Motor neuron (in vitro differentiated cells): ENCODE measurements around the gene SLC43A2. TPM values are rescaled to one million over a fixed set of nuclear protein-coding genes. Genes with fewer than 3 reads are reported as not detected.

ENCODE experiments used
- ATAC-seq, 8 experiments: fragments of 200-7000 bp; cut with Tn5 transposase; replicated peaks in 6 of 8; 2 replicates each; pipeline ENCODE4 v1.8.0; 2021; ENCODE audit warnings: mild to moderate bottlenecking in 8 of 8, moderate library complexity in 8 of 8
- H3K27ac ChIP-seq, 2 donors: fragments of 250-450 bp; sonication (Bioruptor Pico); 2 replicates each; pipeline ENCODE4 v1.9.0; 2021; ENCODE audit warnings: antibody characterized with exemption in 2 of 2, mild to moderate bottlenecking in 2 of 2, moderate library complexity in 1 of 2
- H3K4me1 ChIP-seq, 2 donors: fragments of 250-450 bp; sonication (Bioruptor Pico); replicated peaks in 1 of 2; 2 replicates each; pipeline ENCODE4 v1.6.1; 2021; ENCODE audit warnings: antibody characterized with exemption in 2 of 2, mild to moderate bottlenecking in 2 of 2, moderate library complexity in 1 of 2
- H3K4me3 ChIP-seq, 5 donors: fragments of 250-450 bp; sonication (Bioruptor Pico); 2 replicates each; pipeline ENCODE4 v1.9.0; 2021; ENCODE audit warnings: antibody characterized with exemption in 5 of 5, mild to moderate bottlenecking in 5 of 5, moderate library complexity in 4 of 5
- WGBS, 10 experiments: fragments of 450-650 bp; shearing (Covaris generic); methylation state at CpG; one replicate each; pipeline ENCODE4 v1.0.0; 2022; 5-methylcytosine and 5-hydroxymethylcytosine counted together
- in situ Hi-C, 9 experiments: fragments of 400-800 bp; cut with MboI; loops; one replicate each; pipeline ENCODE4 v1.15.0; 2021; ENCODE audit warnings: low sequenced_read_pairs in 9 of 9, low pct_unique_long_range_greater_than_20kb in 2 of 9; ENCODE audit not compliant: unreplicated experiment in 9 of 9
- total RNA-seq, 8 experiments: library from RNA; unstranded; fragments of 300-600 nt; gene quantifications; 2 replicates each; pipeline versions ENCODE4 v1.2.3 to v1.2.4, GENCODE V29; 2022

SLC43A2 gene
- total RNA-seq, 8 experiments from 2014 or later: 7.2 to 33.3 (median 25.2) TPM

DNA sequence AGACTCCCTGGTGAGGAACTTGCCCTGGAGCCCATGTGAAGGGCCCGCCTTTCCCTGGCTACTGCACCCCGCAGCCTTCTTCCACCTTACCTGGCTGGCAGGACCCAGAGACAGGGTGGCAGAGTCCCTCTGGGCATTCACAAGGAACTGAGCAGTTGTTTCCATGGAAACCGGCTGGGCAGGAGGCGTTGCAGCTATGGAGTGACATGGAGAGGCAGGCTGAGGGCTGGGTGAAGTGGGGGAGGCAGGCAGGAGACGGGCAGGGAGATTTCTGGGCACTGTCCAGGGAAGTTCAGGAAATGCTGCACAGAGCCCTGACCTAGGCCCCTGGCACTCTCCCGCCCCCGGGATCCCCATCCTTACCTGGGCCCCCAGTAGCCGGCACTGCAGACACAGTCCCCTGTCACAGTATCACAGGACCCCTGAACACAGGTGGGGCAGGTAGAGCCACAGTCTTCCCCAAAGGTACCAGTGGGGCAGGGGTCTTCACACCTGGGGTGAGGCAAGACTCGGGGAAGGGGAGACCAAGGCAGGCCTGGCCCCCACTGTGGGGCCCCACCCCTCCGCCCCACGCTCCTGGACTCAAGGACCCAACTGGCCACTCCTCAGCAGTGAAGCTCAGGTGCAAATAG lies 11.0 kb upstream of the SLC43A2 start:
- WGBS, 10 experiments: 29 to 100% (median 72%) methylated on average over 1 to 3 of the region's 11 CpGs; no CpG with 5 or more reads in 6 of the 10 experiments
- peak in 5 of 8 experiments; percentile 4 to 33 (median 20) for ATAC-seq
- no peak overlapping the region for H3K4me3 ChIP-seq
- H3K4me1 ChIP-seq: peaks cover 24 to 41% of the 10 kb centered on the region in 2 donors
- in situ Hi-C loops: loop anchor here in 1 of 9 experiments (10.0 kb wide), 1 partner anchor 65 kb away; no protein-coding TSS in a partner anchor
- H3K27ac ChIP-seq: no peak overlapping the region

DNA sequence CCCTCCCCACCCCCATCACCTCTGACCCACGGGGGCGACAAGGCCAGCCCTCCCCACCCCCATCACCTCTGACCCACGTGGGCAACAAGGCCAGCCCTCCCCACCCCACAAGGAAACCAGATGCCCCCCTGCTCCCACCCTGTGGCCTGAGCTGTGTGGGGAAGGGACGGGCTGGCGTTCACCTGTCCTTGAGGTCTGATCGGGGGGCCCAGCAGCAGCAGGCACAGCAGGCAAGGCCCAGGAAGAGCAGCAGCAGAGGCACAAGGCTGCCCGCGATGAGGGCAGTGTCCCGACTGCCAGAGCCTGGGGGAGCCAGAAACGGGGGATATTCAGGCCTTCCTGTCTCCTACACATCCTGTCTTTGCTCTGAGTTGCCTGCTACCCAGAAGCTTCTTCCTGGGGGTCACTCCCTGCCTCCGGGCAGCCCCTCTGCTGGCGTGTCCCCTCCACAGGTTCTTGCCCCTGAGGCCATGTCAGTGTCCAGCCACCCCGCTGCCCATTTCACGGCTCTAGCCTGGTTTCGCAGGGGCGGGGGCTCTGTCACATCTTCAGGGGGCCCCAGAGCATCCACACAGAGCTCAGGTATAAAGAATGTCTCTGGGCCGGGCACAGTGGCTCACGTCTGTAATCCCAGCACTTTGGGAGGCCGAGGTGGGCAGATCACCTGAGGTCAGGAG lies 10.1 kb upstream of the SLC43A2 start:
- ATAC-seq: peak in 2 of 8 experiments; percentile 2 to 3
- H3K27ac ChIP-seq: no peak overlapping the region

DNA sequence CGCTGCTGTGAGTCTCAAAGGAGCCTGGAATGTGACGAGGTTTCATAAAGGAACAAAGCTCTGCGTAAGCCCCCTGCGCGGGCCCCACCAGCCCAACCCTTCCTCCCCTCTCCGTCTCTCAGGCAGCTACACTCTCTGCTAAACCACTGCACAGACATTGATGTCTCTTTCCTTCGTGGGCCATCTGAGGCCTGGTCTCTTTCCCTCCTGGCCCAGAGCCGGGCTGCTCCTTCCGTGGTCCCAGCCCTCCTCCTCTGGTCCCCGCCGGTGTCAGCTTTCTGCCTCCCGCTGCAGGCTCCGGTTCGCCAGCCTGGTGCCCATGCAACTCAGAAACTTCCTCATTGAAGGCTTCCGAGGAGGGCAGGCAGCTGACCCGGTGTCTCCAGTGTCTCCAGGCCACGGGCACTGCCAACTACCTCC lies 9.5 kb upstream of the SLC43A2 start:
- peak in 5 of 8 experiments; percentile 50 to 68 (median 61) for ATAC-seq
- WGBS, 10 experiments: 20 to 100% (median 49%) methylated on average over 1 to 5 of the region's 17 CpGs; no CpG with 5 or more reads in 5 of the 10 experiments

More for the DNA sequence above, 10.1 kb upstream of the SLC43A2 start:
- H3K4me3 ChIP-seq: no peak overlapping the region
- 70 to 100% (median 100%) methylated on average over 1 to 3 of the region's 19 CpGs; no CpG with 5 or more reads in 7 of the 10 experiments for WGBS, 10 experiments
- peaks cover 21 to 32% of the 10 kb centered on the region in 2 donors for H3K4me1 ChIP-seq
- in situ Hi-C loops: loop anchor here in 1 of 9 experiments (10.0 kb wide), 1 partner anchor 64 kb away; no protein-coding TSS in a partner anchor

DNA sequence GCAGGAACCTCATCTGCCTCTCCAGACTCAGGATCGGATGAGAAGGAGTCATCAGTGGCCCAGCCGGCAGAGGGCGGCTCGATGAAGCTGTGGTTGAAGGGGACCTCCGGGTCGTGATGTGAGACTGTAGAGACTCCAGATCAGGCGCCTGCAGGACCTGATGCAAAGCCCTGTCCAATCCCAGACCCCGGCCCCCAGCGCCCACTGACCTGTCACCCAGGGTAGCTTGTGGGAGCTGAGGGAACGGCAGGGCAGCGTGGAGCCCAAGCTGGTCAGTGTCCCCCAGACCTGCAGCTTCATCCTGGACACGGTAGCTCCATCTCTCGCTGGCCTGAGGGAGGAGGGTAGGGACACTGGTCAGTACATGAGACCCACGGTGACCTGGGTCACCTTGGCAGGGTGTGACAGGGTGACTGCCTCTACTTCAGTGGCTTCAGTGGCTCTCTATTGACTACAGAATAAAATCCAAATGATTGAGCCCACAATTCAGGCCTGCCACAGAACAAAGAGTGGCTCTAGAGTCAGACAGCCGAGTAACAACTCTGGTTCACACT lies 8.2 kb upstream of the SLC43A2 start:
- no peak for ATAC-seq
- Histone ChIP-seq H3K27ac (no peak overlapping the region), H3K4me1 (peaks cover 21 to 25% of the 10 kb centered on the region in 2 donors), H3K4me3 (no peak overlapping the region)
- WGBS, 10 experiments: 29 to 100% methylated on average over 1 to 4 of the region's 15 CpGs; no CpG with 5 or more reads in 8 of the 10 experiments
- in situ Hi-C loops: loop anchor here in 1 of 9 experiments (10.0 kb wide), 1 partner anchor 62 kb away; no protein-coding TSS in a partner anchor

More for the DNA sequence above, 9.5 kb upstream of the SLC43A2 start:
- in situ Hi-C loops: loop anchor here in 1 of 9 experiments (10.0 kb wide), 1 partner anchor 63 kb away; no protein-coding TSS in a partner anchor
- peaks cover 21 to 27% of the 10 kb centered on the region in 2 donors for H3K4me1 ChIP-seq
- H3K4me3 ChIP-seq: no peak overlapping the region
- peak overlapping the region in 1 of 2 donors; percentile 48 for H3K27ac ChIP-seq

DNA sequence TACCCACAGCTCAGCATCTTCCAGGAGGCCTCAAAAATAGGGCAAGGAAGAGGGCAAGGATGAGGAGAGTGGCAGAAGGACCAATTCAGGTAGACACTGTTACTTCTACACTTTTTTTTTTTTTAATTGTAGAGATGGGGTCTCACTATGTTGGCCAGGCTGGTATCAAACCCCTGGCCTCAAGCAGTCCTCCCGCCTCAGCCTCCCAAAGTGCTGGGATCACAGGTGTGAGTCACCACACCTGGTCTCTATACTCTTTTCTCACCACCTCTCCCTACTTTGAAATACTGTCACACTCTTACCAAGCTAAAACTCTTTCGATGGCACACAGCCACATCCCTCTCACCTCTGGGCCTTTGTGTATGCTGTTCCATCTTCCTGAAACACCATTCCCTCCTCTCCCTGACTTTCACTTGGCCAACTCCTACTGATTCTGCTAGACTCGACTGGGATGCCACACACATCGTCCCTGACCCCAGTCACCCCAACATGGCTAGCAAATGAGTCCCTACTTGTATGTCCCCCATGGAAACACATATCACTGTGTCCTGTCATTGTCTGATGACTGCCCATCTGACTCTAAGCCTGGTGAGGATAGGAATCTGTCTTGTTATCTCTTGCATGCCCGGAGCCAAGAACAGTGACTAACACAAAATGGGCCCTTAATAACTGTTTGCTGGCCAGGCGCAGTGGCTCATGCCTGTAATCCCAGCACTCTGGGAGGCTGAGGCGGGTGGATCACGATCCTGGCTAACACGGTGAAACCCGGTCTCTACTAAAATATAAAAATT lies 7.2 kb upstream of the SLC43A2 start:
- Histone ChIP-seq H3K4me3 (no peak overlapping the region), H3K27ac (no peak overlapping the region), H3K4me1 (peaks cover 21 to 25% of the 10 kb centered on the region in 2 donors)
- WGBS, 10 experiments: 35 to 100% (median 72%) methylated on average over 1 to 4 of the region's 10 CpGs; no CpG with 5 or more reads in 1 of the 10 experiments
- in situ Hi-C loops: loop anchor here in 1 of 9 experiments (10.0 kb wide), 1 partner anchor 61 kb away; no protein-coding TSS in a partner anchor
- no peak for ATAC-seq

DNA sequence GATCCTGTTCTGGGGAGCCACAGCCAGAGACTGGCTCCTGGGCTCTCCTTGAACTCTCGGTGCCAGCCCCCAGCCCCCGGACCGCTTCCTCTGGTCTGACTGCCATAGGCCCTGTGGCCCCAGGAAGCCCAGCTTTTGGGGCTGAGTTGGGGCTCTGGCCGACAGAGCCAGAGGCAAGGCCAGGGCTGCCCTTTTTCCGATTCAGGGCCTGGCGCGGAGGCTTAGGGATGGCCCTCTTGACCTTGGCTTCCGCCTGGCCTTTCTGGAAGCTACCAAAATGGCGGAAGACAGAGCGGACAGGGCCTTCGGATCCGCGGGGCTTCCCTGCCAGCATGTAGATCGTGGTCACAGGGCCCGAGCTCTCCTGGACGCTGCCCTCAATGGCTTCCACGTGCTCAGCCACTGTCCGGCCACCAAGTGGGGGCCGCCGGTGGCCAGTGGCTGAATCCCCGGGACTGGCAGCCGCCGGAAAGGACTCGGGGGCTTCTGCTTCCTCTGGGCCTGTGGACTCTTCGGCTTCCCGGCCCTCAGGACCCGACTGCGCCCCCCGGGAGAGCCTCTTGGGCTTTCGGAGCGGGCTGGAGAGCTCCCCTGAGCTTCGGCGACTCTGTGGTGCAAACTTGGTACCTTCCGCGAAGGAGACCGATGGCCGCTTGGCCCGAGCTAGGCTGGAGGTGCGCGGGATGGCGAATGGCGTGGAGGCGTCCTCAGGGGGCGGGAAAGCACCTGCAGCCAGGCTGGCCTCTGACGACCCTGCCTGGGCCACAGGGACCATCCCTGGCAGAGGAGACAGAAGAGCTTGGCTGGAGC lies 6.4 kb upstream of the SLC43A2 start:
- no peak for ATAC-seq
- peaks cover 21 to 23% of the 10 kb centered on the region in 2 donors for H3K4me1 ChIP-seq
- in situ Hi-C loops: loop anchor here in 1 of 9 experiments (10.0 kb wide), 1 partner anchor 60 kb away; no protein-coding TSS in a partner anchor
- H3K27ac ChIP-seq: no peak overlapping the region
- no peak overlapping the region for H3K4me3 ChIP-seq
- WGBS, 10 experiments: 78 to 100% (median 90%) methylated on average over 2 to 31 of the region's 45 CpGs; no CpG with 5 or more reads in 3 of the 10 experiments

DNA sequence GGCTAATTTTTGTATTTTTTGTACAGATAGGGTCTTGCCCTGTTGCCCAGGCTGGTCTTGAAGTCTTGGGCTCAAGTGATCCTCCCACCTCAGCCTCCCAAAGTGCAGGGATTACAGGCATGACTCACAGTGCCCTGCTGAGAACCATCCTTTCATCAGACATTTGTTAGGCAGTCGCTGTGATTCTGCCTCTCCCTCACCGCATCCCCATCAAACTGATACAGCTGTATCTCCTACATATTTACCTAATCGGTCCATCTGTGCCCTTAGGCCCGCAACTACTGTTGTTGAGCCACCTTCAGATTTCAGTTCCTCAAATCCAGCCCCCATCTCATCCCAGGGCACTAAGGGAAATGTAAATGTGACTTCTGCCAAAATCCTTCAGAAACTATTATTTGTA lies 2.0 kb upstream of the SLC43A2 start:
- in situ Hi-C loops: loop anchor here in 1 of 9 experiments (10.0 kb wide), 1 partner anchor 56 kb away; no protein-coding TSS in a partner anchor
- Histone ChIP-seq H3K4me3 (no peak overlapping the region), H3K27ac (no peak overlapping the region), H3K4me1 (peaks cover 15 to 16% of the 10 kb centered on the region in 2 donors)
- ATAC-seq: no peak
- WGBS, 10 experiments: 40 to 100% (median 87%) methylated on average over 1 to 4 of the region's 4 CpGs; no CpG with 5 or more reads in 3 of the 10 experiments

DNA sequence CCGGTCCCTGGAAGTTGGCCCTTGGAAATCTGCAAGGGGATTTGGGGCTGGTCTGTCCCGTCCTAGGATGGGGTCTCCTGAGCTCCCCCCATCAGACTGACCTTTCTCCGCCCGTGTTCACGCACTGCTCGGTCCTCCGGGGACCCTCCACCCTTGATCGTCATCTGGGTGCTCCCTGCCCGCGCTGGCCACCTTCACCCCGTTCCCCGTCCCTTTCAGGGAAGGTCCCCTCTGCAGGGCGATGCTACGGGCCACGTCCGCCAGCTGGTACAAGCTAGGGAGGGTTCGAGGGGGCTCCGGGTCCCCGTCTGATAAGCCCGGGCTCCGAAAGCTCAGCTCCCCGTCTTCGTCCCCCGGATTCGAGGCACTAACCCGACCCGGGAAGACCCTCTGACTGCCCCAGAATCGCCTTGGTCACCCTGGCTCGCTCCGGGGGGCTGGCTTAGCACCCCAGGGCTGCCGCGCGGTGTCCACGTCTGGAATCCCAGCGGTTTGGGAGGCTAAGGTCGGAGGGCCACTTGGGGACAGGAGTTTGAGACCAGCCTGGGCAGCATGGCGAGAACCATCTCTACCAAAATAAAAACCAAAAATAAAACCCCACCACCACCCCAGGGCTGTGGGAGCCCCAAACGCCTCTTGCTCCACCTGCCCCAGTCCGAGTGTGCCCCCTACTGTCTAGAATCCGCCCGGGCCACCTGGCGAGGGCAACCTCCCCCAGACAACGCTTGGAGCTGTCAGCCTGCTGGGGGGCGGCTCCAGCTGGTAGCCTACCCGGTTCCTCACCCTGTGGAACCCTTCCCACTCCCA lies 1.1 kb upstream of the SLC43A2 start:
- H3K27ac ChIP-seq: peak overlapping the region; percentile 92
- peak in 1 of 8 experiments; percentile 0 for ATAC-seq
- WGBS, 10 experiments: 0 to 50% (median 15%) methylated on average over 2 to 10 of the region's 45 CpGs; no CpG with 5 or more reads in 5 of the 10 experiments
- in situ Hi-C loops: loop anchor here in 1 of 9 experiments (10.0 kb wide), 1 partner anchor 55 kb away; no protein-coding TSS in a partner anchor
- H3K4me1 ChIP-seq: peaks cover 20% of the 10 kb centered on the region in 2 donors
- H3K4me3 ChIP-seq: peak overlapping the region; percentile 56 to 89 (median 68)

DNA sequence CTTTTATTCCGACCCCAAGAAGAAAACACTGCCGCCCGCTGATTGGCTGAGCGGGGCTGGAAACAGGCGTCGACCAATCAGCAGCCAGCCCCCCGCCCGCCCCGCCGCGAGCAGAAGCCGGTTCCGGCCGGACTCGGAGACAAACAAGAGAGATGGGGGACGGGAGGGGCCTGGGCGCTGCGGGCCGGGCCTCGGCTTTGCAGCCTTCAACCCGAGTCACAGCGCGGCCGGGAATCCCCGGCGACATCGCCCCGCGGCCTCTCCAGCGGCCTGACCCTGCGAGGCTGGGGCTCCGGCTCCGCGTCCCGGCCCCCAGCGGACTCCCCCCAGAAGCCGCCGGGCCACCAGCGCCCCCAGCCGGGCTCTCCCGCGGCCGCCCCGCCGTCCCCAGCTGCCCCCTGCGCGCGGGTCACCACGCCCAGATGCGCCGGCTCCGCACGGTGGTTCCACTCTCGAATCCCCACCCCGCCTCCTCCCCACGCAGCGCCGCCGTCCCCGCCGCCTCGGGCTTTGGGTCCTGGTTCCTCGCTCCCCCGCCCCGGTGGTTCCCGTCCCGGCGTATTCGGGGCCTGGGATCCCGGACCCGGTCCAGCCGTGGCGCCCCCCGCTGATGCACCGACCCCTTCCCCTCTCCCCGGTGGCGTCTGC lies 346 bp upstream of the SLC43A2 start:
- peak overlapping the region; percentile 92 for H3K27ac ChIP-seq
- no CpG with 5 or more reads among the region's 77 CpGs for WGBS, 10 experiments
- ATAC-seq: peak; percentile 80 to 85 (median 82)
- in situ Hi-C loops: no loop called here
- peaks cover 20% of the 10 kb centered on the region in 2 donors for H3K4me1 ChIP-seq
- peak overlapping the region; percentile 56 to 89 (median 68) for H3K4me3 ChIP-seq

DNA sequence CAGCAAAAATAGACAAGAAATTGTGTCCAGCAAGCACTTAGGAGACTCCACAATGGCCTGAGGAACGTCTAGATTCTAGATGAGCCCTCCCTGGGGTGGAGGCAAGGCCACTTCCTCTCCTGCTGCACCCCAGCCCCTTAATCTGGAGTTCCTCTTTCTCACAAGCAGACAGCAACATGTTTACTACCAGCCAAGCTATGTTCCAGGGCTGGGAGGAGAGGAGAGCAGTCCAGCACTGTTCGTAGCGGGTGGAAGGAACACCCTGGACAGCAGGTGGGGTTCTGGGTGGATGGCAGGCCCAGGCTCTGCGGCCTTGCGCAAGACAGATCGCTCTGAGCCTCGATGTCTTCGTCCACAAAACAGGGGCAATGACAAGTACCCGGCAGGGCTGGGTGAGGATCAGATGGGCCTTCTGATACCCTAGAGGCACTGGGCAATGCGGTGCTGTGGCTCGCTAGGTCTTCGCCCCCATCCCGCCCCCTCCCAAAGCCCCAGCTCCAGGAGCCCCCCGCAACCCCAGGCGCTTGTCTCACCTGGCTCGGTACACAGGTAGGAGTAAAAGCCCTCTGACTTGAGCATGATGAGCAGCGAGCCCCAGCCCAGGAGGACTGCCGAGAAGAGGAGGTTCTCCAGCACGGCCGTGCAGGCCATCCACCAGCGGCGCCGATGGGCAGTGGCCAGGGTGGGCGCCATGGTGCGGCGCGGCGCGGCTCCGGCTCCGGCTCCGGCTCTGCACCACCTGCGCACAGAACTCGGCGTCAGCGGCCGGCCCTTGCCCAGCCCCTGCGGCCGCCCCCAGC lies 1.3 kb downstream of the SLC43A2 start:
- Histone ChIP-seq H3K27ac (peak overlapping the region; percentile 92), H3K4me1 (peaks cover 20% of the 10 kb centered on the region in 2 donors), H3K4me3 (peak overlapping the region; percentile 56 to 89 (median 68))
- 0 to 100% (median 20%) methylated on average over 1 to 6 of the region's 39 CpGs; no CpG with 5 or more reads in 2 of the 10 experiments for whole genome bisulfite sequencing, 10 experiments
- ATAC-seq: peak in 1 of 8 experiments; percentile 6
- in situ Hi-C loops: no loop called here
